HG03354 (cell line): ENCODE measurements around the gene HLA-DRB1.

ENCODE experiments used
- ATAC-seq: cut with Tn5 transposase; IDR thresholded peaks from one replicate; pipeline ENCODE4 v1.9.1; 2021; ENCODE audit warnings: mild to moderate bottlenecking; ENCODE audit not compliant: unreplicated experiment, poor library complexity, severe bottlenecking

The HLA-DRB1 gene

GRCh38 chr6:32566957-32567356, 22.7 kb downstream of the HLA-DRB1 start:
- no peak for ATAC-seq

GRCh38 chr6:32565511-32565910, 24.1 kb downstream of the HLA-DRB1 start:
- no peak for ATAC-seq

GRCh38 chr6:32562940-32563339, 26.7 kb downstream of the HLA-DRB1 start:
- no peak for ATAC-seq

- ATAC-seq = no peak
Measured at GRCh38 chr6:32559747-32560146, 29.9 kb downstream of the HLA-DRB1 start.

- ATAC-seq = no peak
Measured at GRCh38 chr6:32558426-32559057, 31.1 kb downstream of the HLA-DRB1 start.

GRCh38 chr6:32554116-32554965, 35.3 kb downstream of the HLA-DRB1 start:
- no peak for ATAC-seq

- ATAC-seq = no peak
Measured at GRCh38 chr6:32553037-32553742, 36.5 kb downstream of the HLA-DRB1 start.

- ATAC-seq = no peak
Measured at GRCh38 chr6:32551410-32551809, 38.2 kb downstream of the HLA-DRB1 start.

- ATAC-seq = no peak
Measured at GRCh38 chr6:32539839-32540238, 49.8 kb downstream of the HLA-DRB1 start.

- ATAC-seq = peak; percentile 26
Measured at GRCh38 chr6:32530431-32530793, 59.2 kb downstream of the HLA-DRB1 start.

GRCh38 chr6:32529697-32530430, 59.8 kb downstream of the HLA-DRB1 start, which contains the start of gene HLA-DRB5:
Gene HLA-DRB5 (minus strand): TSS chr6:32530287. CDS start chr6:32530224, 63 bp downstream.
- ATAC-seq = peak; percentile 81
